Measurements from ENCODE around the gene GSK3B. TPM values are rescaled to one million over a fixed set of nuclear protein-coding genes. Genes with fewer than 3 reads are reported as not detected.

GSK3B gene
- total RNA-seq, 3 donors from 2014 or later: 34.6 to 46.1 (median 42.0) TPM

- TF ChIP-seq, protein P1, sequence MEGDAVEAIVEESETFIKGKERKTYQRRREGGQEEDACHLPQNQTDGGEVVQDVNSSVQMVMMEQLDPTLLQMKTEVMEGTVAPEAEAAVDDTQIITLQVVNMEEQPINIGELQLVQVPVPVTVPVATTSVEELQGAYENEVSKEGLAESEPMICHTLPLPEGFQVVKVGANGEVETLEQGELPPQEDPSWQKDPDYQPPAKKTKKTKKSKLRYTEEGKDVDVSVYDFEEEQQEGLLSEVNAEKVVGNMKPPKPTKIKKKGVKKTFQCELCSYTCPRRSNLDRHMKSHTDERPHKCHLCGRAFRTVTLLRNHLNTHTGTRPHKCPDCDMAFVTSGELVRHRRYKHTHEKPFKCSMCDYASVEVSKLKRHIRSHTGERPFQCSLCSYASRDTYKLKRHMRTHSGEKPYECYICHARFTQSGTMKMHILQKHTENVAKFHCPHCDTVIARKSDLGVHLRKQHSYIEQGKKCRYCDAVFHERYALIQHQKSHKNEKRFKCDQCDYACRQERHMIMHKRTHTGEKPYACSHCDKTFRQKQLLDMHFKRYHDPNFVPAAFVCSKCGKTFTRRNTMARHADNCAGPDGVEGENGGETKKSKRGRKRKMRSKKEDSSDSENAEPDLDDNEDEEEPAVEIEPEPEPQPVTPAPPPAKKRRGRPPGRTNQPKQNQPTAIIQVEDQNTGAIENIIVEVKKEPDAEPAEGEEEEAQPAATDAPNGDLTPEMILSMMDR (IDR thresholded peaks at IDR 0.05): no peak
- TF ChIP-seq POLR2A (IDR thresholded peaks at IDR 0.05) (no peak), POLR2AphosphoS5 (IDR thresholded peaks at IDR 0.05) (no peak)
- Histone ChIP-seq H3K27ac (no peak overlapping the region), H3K4me1 (no peaks in the 10 kb centered on the region), H3K36me3 (no peaks in the 10 kb centered on the region), H3K4me3 (no peak overlapping the region), H3K9me3 (no peaks in the 10 kb centered on the region), H3K27me3 (no peaks in the 10 kb centered on the region)
- DNase-seq (ENCODE audit: low spot score in 2 of 2): no peak
- intact Hi-C loops (cut with DNase I; ENCODE audit: low total_unique reads): no loop called here
Observed at GRCh38 chr3:120119846-120120510, 25.7 kb upstream of the GSK3B start.

DNA sequence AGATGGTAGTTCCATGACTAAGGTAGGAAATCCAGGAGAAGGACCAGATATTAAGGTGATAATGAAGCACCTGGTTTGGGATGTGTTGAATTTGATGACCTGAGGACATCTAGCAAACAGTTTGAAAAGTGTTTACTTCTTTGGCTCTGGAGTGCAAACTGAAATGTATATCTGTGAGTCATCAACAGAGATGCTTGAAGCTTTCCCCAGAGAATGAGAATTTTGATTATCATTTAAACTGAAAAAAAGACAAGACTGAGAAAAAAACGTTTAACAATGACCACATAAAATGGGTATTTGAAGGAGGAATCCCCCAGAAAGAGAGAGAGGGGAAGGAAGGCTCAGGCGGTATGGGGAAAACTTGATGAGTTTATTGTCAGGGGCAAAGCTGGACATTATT, 20.7 kb upstream of the GSK3B start:
- no peak for DNase-seq (ENCODE audit: low spot score in 2 of 2)
- intact Hi-C loops (cut with DNase I; ENCODE audit: low total_unique reads): no loop called here
- no peak overlapping the region for H3K27ac ChIP-seq
- no peaks in the 10 kb centered on the region for H3K9me3 ChIP-seq
- no peaks in the 10 kb centered on the region for H3K36me3 ChIP-seq
- H3K27me3 ChIP-seq: no peaks in the 10 kb centered on the region
- TF ChIP-seq POLR2AphosphoS5 (IDR thresholded peaks at IDR 0.05): no peak
- TF ChIP-seq, protein P1 (IDR thresholded peaks at IDR 0.05): no peak
- no peak for TF ChIP-seq POLR2A (IDR thresholded peaks at IDR 0.05)
- H3K4me1 ChIP-seq: no peaks in the 10 kb centered on the region
- H3K4me3 ChIP-seq: no peak overlapping the region

DNA sequence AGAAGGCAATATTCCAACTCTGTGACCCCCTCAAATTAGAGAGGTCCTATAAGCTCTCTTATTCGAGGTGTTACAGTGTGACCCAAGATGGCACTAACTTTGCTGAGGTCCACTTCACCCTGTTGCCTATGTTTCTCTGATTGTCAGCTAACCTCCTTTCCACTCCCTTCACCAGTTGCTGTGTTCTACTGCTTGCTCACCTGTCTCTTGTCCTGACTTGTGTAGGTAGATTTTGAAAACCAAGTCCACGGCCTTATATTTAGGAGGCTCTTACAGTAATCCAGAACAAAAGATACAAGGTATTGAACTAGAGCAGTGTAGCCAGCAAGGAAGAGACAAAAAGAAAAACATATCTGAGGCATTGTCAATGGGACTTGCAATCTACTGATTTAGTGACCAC, 20.1 kb upstream of the GSK3B start:
- no peaks in the 10 kb centered on the region for H3K9me3 ChIP-seq
- DNase-seq (ENCODE audit: low spot score in 2 of 2): no peak
- H3K27me3 ChIP-seq: no peaks in the 10 kb centered on the region
- no peaks in the 10 kb centered on the region for H3K4me1 ChIP-seq
- TF ChIP-seq, protein P1 (IDR thresholded peaks at IDR 0.05): no peak
- TF ChIP-seq POLR2A (IDR thresholded peaks at IDR 0.05): no peak
- no peak for TF ChIP-seq POLR2AphosphoS5 (IDR thresholded peaks at IDR 0.05)
- intact Hi-C loops (cut with DNase I; ENCODE audit: low total_unique reads): no loop called here
- no peaks in the 10 kb centered on the region for H3K36me3 ChIP-seq
- H3K4me3 ChIP-seq: no peak overlapping the region
- no peak overlapping the region for H3K27ac ChIP-seq

DNA sequence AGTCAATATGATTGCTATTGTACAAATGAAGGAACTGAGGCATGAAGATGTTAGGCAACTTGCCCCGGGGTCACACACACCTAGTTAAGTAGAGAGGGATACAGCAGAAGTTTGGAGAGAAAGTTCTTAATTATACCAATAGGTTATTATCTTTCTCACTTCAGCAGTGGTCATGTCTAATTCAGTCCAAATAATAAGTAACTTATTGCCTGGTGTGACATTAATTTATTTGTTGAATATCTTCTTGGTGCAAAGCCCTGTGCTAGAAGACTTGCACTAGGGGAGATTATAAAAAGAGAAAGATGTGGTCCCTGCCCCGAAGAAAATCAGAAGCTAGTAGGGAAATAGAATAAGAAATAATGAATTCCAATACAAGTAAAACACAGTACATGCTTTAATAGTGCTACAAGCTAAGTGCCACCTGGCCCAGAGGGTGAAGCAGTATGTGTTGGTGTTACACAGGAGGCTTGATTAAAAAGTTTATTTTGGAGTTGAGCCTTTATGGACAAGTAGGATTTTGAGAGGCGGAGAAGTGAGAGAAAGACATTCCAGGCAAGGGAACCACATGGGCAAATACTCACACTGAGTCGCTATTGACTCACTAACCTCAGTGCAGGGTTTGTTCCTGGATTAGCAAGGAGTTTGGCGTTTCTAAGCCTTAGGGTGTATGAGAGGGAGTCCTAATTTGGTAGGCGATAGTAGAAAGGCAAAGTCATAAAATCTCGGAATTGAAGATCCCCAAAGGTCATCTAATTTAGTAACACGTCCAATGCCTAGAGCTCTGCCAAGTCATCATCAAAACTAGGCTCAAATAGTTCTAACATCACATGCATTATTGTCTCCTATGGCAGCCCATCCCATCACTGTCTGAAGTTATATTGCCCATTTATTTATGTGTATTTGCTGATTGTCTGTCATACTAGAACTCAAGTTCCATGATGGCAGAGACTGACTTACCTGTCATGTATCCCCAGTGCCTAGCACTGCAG, 19.2 kb upstream of the GSK3B start:
- no peaks in the 10 kb centered on the region for H3K36me3 ChIP-seq
- no peak overlapping the region for H3K27ac ChIP-seq
- H3K4me3 ChIP-seq: no peak overlapping the region
- no peak for DNase-seq (ENCODE audit: low spot score in 2 of 2)
- no peaks in the 10 kb centered on the region for H3K27me3 ChIP-seq
- no peaks in the 10 kb centered on the region for H3K9me3 ChIP-seq
- no peaks in the 10 kb centered on the region for H3K4me1 ChIP-seq
- intact Hi-C loops (cut with DNase I; ENCODE audit: low total_unique reads): no loop called here
- TF ChIP-seq POLR2AphosphoS5 (IDR thresholded peaks at IDR 0.05) (no peak), POLR2A (IDR thresholded peaks at IDR 0.05) (no peak)
- TF ChIP-seq, protein P1 (IDR thresholded peaks at IDR 0.05): no peak

DNA sequence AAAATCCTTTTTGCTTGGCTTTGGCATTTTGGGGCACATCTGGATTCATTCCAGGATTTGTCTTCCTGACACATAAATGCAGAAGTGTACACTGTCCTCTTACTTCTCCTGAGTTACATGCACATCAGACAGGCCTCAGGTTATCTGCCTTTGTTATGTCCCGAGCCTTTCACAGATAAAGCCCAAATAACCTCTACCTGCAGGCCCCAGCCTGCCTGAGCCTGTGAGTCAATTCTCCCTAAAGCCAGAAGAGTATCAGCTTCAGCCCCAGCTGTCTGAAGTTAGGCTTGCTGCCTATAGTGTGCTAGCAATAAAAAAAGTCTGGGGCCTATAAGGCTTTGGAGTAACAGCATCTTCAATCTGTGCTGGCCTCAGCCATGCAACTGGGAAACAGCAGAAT, 17.7 kb upstream of the GSK3B start:
- peak overlapping the region in 1 of 2 donors; percentile 2 for H3K27ac ChIP-seq
- DNase-seq (ENCODE audit: low spot score in 2 of 2): no peak
- no peaks in the 10 kb centered on the region for H3K27me3 ChIP-seq
- no peak for TF ChIP-seq POLR2A (IDR thresholded peaks at IDR 0.05)
- TF ChIP-seq, protein P1 (IDR thresholded peaks at IDR 0.05): no peak
- no peak for TF ChIP-seq POLR2AphosphoS5 (IDR thresholded peaks at IDR 0.05)
- intact Hi-C loops (cut with DNase I; ENCODE audit: low total_unique reads): no loop called here
- no peaks in the 10 kb centered on the region for H3K36me3 ChIP-seq
- H3K4me1 ChIP-seq: no peaks in the 10 kb centered on the region
- no peak overlapping the region for H3K4me3 ChIP-seq
- no peaks in the 10 kb centered on the region for H3K9me3 ChIP-seq

All from breast epithelium (tissue), 4 donors.